HG03439 (cell line): Measurements from ENCODE around the gene TTC33.
"Not testable (repeated sequence)": the region's sequence is repeated elsewhere in the genome, so short reads cannot be mapped to it uniquely, and the experiment has no call there.

ENCODE experiments used
- ATAC-seq: cut with Tn5 transposase; IDR thresholded peaks from one replicate; pipeline ENCODE4 v1.9.1; 2021; ENCODE audit warnings: mild to moderate bottlenecking, moderate library complexity; ENCODE audit not compliant: unreplicated experiment

TTC33 gene

DNA sequence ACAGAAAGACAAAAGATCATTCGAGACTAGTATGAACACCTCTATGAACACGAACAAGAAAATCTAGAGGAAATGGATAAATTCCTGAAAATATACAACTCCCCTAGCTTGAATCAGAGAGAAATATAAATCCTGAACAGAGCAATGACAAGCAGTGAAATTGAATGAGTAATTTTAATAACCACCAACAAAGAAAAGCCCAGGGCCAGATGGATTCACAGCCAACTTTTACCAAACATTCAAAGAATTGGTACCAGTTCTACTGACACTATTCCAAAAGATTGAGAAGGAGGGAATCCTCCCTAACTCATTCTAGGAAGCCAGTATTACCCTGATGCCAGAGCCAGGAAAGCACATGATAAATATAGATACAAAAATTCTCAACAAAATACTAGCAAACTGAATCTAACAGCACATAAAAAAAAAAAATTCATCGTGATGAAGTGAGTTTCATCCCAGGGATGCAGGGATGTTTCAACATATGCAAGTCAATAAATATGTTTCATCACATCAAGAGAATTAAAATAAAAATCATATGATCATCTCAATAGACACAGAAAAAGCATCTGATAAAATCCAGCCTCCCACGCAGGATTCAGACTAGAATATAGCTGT, 101.3 kb downstream of the TTC33 start:
- ATAC-seq, result no peak

DNA sequence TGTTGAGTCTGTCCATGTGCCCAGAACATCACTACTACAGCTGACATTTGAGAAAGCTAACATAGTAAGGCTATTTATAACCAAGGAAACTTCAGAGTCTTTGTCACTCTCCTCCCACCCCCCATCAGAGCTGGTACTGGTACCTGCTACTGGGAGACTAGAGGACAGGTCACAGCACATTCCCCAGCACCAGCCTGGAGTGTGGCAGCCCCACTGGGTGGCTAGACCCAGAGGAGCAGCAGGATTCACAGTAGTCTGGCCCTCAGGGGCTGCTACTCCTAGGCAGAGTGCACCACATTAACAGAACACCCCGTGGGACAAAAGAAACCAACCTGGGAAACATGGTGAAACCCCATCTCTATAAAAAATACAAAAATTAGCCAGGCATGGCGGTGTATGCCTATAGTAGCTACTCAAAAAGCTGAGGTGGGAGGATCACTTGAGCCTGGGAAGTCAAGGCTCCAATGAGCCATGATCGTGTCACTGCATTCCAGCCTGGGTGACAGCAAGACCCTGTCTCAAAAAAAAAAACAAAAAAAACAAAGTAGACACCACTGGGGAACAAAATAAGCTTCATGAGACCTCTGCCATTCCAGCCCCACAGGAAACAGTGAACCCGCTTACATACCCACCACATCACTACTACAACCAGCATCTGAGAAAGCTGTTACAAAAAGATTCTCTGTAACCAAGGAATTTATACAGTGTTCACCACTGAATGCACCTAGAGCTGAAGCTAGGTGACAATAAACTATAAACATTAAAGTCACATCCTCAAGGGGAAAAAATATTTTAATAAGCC, 102.3 kb downstream of the TTC33 start:
- no peak for ATAC-seq

DNA sequence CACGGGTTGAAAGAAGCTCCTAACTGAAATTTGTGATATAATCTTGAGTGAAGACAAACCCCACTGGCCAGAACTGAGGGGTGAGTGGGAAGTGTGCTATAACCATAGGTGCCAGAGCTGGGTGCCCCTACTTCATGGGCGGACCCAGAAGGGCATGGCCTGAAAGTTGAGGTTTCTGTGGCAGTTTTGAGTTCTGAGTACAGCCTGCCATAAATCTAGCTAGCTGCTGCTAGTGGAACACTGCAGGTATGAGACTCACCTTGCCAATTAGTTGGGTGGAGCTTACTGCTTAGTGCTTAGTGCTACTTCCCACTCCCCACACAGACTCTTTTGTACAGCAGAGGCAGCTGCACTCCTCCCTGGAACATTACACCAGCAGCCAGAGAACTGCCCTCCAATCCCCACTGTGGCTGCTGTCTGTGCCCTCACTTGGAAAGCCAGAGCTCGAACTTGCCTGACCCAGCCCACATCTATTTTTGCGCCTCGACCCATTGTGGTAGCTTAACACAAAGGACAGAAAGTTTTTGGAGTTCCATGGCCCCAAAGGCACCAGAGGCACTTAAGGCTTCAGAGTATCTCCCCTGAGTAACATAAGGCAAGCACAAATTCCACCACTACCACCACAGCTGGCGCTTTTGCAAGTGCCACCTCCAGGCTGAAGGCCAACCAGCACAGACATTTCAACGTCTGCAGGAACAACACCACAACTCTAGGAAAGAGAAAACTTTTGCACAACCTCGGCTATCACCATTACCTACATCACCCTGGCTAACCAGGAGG, 103.1 kb downstream of the TTC33 start:
- no peak for ATAC-seq

DNA sequence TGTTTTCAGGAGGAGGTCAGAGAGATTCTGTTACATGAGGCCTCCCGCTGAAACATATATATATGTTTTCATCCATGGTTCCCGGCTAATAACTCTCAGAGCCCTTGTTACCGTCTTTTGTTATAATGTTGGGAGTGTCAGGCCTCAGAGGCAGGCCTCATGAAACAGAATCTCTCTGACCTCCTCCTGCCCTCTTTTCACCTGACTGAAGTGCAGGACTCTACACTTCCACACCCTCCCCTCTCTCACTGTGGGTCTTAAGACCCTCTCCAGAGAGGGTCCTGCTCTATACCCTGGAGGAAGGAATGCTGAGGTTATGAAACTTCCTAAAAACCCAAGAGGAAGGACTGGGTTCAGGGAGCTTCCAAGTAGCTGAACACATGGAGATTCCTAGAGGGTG, 104.6 kb downstream of the TTC33 start:
- ATAC-seq, result no peak

DNA sequence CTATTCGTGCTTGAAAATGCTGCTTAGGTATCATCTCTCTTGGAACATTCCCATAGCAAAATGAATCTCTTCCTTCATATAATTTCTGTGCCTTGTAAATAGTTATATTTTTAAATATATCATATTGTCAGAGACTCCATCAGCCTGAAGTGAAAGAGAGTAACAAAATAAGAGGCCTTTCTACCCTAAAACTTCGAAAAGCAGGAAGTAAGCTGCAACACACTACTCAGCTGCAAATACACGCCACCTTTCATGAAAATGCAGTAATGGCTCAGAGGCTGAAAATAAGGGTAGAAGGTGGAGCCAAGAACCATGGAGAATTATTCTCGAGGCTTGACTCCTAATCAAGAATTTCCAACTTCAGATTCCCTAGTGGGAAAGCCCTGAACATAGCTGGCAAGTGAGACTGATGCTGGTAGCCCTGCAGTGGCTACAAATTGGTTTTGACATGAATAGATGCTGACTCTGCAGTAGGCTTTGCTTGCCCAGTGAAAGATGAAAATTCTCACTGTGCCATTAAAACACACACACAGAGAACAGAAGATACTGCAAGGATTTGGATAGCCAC, 106.2 kb downstream of the TTC33 start:
- ATAC-seq, result no peak

DNA sequence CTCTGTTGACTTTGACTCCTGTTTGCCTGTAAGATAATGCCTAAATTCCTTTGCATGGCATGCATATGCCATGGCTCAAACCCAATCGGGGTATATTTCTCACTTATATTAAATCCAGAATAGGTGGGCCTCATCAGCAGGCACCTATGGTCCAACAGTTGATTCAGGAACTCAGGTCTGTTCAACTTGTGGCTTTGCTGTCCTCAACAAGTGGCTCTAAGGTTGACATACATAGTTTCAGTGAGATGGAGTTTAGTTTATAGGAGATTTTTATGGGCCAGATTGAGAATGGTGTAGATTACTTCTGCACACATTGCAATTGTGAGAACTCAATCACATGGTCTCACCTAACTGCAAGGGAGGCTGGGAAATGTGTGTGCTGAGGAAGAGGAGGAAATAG, 107.6 kb downstream of the TTC33 start:
- ATAC-seq, result no peak

DNA sequence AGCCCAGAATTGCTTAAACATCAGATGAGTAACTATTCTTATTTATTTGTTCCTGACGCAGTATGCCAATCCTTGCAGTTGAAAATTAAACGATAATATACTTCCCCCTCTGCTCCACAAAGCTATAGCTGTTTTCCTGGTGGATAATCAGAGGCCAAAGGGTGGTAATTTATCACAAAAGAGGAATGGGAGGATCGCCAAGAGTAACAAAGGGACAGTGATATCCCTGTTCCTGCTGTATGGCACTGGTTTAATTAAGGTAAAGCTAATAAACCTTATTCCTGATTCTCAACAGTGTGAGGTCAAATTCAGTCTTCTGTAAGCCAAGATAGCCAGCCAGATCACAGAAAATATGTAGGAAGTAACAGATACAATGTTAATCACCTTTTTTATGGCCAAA, 109.5 kb downstream of the TTC33 start:
- no peak for ATAC-seq

DNA sequence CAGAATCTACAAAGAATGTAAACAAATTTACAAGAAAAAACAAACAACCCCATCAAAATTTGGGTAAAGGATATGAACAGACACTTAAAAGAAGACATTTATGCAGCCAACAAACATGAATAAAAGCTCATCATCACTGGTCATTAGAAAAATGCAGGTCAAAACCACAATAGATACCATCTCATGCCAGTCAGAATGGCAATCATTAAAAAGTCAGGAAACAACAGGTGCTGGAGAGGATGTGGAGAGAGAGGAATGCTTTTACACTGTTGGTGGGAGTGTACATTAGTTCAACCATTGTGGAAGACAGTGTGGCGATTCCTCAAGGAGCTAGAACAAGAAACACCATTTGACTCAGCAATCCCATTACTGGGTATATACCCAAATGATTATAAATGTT, 116.2 kb downstream of the TTC33 start:
- ATAC-seq, result not testable (repeated sequence)

DNA sequence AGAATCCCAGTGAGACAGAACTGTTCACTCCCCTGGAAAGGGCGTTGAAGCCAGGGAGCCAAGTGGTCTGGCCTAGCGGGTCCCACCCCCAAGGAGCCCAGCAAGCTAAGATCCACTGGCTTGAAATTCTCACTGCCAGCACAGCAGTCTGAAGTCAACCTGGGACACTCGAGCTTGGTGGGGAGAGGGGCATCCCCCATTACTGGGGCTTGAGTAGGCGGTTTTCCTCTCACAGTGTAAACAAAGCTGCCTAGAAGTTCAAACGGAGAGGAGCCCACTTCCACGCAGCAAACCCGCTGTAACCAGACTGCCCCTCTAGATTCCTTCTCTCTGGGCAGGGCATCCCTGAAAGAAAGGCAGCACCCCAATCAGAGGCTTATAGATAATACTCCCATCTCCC, 121.2 kb downstream of the TTC33 start:
- no peak for ATAC-seq

DNA sequence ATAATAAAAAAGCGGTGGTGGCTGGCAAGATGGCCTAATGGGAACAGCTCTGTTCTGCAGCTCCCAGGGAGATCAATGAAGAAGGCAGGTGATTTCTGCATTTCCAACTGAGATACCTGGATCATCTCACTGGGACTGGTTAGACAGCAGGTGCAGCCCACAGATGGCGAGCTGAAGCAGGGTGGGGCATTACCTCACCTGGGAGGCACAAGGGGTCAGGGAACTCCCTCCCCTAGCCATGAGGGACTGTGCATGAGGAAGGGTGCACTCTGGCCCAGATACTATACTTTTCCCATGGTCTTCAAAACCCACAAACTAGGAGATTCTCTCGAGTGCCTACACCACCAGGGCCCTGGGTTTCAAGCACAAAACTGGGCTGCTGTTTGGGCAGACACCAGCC, 121.6 kb downstream of the TTC33 start:
- no peak for ATAC-seq

DNA sequence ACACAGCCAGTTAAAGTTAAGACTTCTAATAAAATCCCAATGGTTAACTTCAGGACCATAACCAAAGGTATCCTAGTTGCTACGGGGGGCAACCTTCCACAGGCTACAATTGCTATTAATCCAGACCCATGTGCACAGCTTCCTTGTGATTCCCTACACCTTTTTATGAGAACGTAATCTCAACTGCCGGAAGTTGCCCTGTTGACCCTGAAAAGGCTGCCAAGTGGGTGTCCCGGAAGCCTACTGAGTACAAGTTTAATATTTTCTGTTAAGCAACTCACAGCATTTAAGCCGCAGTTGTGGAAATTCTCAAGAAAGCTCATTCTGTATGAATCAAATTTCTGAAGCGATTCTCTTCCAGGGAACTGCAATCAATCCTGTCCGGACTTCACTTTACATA, 124.5 kb downstream of the TTC33 start:
- no peak for ATAC-seq

DNA sequence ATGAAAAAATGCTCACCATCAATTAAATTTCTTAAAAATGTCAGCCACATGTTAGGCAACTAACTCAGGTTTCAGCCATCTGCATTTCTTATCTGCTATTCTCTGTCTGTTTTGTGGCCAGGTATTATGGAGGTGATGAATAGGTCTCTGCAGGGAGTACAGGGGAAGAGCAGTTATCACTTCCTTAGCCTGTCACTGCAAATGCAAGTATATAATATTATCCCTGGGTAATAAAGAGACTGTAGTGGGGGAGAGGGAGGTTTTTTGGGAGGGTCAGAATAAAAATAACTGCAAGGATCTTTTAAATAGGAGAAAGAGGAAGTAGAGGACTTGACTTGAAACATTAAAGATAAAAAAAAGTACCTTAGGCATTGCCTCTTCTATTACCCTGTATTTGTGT, 125.6 kb downstream of the TTC33 start:
- no peak for ATAC-seq

DNA sequence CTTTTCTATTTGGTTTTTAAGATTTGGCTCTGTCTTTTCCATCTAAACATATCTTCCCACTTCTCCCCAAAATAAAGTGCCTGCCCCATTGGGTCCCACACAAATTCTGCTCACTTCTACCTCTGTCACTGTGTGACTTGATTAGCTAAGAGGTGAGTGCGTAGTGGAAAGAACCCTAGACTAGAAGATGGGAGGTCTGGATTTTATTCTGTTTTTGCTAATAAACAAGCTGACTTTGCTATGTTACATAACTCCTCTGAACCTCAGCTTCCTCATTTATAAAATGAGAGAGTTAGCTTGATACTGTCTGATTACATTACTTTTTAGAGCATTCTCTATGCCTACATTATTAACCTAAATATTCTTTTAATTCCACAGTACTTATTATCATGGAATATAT, 127.4 kb downstream of the TTC33 start:
- ATAC-seq, result no peak

DNA sequence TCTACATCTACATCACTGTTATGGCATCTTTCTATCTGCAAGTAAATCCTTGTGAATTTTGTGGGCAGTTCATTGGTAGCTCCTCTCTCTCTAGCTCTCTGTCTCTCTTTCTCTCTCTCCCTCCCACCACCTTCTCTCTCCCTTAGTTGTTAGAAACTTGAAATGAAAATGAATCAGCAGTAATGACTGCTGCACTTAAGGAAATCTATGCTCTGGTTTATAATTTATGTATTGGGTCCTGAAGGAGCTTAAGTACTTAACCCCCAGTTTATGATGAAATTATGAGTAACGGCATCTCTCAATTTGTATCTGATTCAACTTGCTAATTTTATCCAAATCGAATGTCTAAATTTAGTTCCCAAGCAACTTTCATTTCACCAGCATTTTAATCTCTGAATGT, 128.1 kb downstream of the TTC33 start:
- no peak for ATAC-seq

DNA sequence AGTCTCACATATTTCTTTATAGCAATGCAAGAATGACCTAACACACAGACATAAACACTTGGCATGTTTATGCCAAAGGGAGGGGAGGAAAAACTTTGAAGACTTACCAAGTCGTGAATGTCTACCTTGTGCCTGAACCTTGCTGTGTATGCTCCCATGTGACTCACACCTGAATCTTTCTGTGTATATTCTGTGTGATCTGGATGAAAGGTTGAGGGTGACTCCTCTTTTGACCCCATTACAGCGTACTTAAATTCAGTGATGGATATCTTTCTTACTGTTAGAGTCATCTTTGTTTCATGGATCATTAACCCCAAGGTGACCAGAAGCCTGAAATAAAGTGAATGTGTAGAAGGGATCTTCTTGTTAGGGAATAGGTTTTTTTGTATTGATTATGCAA, 129.0 kb downstream of the TTC33 start:
- ATAC-seq, result no peak

DNA sequence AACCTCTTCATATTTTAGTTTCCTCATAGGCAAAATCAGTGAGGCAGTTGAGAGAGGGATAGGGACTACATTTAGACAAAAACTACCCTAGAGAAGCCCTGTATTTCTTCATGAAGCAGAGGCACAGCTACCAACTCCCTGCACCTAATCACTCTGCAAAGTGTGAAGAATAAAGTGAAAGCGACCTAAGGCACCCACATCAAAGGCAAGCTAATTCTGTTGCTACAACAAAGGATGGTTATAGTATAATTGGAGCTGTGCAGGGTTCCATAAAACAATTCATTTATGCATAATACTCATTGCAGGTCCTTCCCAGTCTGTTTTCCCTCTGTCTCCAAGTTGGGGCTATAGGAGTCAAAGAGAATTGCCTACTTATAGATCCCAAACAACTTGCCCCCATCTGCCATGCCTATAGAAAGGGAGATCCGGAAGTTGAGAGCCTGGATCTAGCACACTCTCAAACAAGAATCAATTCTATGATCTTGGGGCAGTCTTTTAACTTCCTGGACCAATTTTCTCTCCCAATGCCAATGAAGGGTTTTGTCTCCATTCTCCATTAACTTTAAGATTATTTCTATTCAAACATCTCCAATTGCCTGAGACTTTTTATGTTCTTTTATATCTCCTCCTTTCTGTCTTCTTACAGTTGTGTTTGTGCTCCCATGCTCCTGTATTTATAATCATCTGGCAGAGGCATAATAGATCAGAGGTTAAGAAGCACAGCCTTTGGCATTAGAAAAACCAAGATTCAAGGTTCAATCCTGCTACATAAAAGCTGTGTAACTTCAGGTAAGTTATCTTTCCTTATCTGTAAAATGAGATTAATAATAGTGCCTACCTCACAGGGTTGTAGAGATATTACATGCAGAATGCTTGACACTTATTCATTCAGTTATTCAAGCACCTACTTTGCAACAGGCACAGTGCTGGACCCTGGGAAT, 132.0 kb downstream of the TTC33 start:
- no peak for ATAC-seq

DNA sequence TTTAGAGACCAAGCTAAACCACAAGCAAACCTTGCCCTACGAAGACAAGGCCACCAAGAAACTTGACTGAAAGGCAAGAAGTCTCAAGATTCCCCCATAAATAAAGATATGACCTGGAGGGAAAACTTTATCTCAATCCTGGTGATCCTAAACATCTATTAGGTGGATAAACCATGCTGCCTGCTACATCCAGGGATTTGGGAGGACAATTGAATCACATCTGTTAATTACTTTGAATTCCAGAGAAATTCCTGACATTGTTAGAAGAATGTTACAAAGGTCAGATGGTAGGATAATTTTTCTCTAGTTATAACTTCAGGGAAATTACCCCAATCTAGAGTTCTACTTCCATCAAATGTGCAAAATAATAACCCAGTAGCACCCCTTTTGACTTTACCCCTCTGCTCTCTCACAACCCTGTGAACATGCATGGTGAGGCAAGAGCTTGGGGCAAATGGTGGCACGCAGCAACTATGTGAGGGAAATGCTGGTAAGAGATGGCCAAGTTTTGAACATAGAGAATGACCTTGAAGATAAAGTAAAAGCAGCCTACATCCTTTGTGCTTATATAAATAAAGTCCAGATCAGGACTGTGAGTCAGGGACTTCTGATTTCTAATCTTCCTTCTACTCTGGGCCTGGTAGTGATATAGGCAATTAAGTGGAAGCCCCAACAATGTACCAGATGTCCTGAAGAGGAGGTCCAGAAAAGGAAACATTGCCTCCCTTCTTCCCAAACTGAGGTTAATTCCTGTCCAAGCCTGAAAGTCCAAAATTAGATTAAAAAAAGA, 133.1 kb downstream of the TTC33 start:
- no peak for ATAC-seq

DNA sequence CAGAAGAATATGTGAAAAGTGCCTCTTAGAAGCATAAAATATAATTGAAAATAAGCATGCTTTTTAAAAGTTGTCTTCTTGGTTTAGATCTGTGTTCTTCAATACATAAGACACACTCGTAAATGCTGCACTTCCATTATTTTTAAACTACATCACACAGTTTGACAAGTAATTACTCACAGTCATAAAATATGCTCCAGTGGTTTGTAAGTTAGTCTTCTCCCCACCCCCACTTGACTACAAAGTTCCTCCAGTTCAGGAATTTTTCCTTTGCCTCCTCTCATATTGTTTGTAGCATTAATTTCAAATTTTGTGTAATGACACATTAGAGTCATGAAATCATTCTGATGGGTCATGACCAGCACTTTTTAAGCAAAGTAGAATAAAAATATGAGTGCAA, 136.3 kb downstream of the TTC33 start:
- no peak for ATAC-seq

DNA sequence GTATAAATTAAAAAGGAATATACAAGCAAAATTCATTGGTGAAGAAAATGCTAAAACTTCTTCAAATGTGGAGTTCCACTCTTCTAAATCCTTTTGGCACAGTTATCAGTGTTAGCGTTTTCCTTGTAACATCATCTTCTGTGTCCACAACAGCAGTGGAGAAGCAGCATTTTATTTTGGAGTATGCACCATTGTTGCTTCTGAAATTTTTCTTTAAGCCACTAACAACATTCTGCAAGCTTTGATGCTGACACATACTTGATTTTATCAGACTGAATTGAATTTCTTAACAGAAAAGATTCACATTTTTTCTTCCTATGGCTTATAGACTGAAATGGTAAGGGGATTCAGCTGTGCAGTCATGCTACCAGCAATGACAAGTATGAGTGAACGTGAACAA, 136.8 kb downstream of the TTC33 start:
- ATAC-seq, result no peak

DNA sequence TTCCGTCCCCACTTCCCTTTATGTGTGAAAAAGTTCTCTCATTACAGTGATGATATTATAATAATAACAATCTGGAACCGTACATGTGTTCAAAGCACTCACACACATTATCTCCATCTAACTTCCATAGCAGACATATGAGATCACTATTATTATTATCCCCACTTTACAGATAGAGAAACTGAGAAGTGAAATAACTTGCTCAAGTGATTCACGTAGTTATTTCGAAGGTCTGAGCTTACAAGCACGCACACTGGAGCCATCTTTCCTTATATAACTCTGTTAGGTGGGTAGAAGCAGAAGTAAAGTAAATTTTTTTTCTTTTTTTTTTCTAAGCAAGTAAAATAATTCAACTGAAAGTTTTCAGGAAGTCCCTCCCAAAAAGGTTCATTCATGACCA, 139.0 kb downstream of the TTC33 start:
- peak; percentile 56 for ATAC-seq
